Ishikawa (cell line): Measurements from ENCODE around the gene DMBT1.

Experiments
- CEBPB ChIP-seq: IDR thresholded peaks from 2 replicates; pipeline ENCODE4 v1.6.1; 2012
- CREB1 ChIP-seq: IDR thresholded peaks from 2 replicates; pipeline ENCODE4 v1.6.1; 2012; ENCODE audit warnings: low read depth
- EP300 ChIP-seq: IDR thresholded peaks from 2 replicates; pipeline ENCODE4 v1.6.1; 2012; ENCODE audit warnings: borderline replicate concordance
- MAX ChIP-seq: IDR thresholded peaks from 2 replicates; pipeline ENCODE4 v1.6.1; 2012
- RAD21 ChIP-seq: IDR thresholded peaks from 2 replicates; pipeline ENCODE4 v1.6.1; 2012; ENCODE audit warnings: low read depth
- TAF1 ChIP-seq: IDR thresholded peaks from 2 replicates; pipeline ENCODE4 v1.6.1; 2012; ENCODE audit warnings: low read depth, mild to moderate bottlenecking
- YY1 ChIP-seq: IDR thresholded peaks from 2 replicates; pipeline ENCODE4 v1.6.1; 2012; ENCODE audit warnings: low read depth
- ZBTB7A ChIP-seq: IDR thresholded peaks from 2 replicates; pipeline ENCODE4 v1.6.1; 2012; ENCODE audit warnings: low read depth

GRCh38 chr10:122559228-122559627 is 1.3 kb upstream of the DMBT1 start:
- TF ChIP-seq YY1 = no peak
- TF ChIP-seq CREB1 = no peak
- TF ChIP-seq TAF1 = no peak
- TF ChIP-seq EP300 = no peak
- TF ChIP-seq ZBTB7A = no peak
- TF ChIP-seq MAX = no peak
- no peak for TF ChIP-seq RAD21
- no peak for TF ChIP-seq CEBPB
